NCI-H2171 (cell line): ENCODE results near the gene TTC39C.
A peak's percentile ranks its signal among the peaks of the same experiment; 100 is the strongest.

Experiments
- DNase-seq: peaks from one replicate; lab custom pipeline; 2025; lab: John Stamatoyannopoulos, UW

TTC39C gene

GRCh38 chr18:24086082-24086481 lies 71.5 kb downstream of the TTC39C start:
- DNase-seq: no peak

GRCh38 chr18:24089076-24089475 lies 74.5 kb downstream of the TTC39C start:
- DNase-seq: no peak

- no peak for DNase-seq
Measured at GRCh38 chr18:24089515-24090337, 75.2 kb downstream of the TTC39C start.

GRCh38 chr18:24090876-24091275 lies 76.3 kb downstream of the TTC39C start:
- no peak for DNase-seq

GRCh38 chr18:24094561-24094960 lies 80.0 kb downstream of the TTC39C start:
- DNase-seq: no peak

- DNase-seq: no peak
Measured at GRCh38 chr18:24095976-24096375, 81.4 kb downstream of the TTC39C start.

GRCh38 chr18:24103320-24104021 lies 88.9 kb downstream of the TTC39C start:
- no peak for DNase-seq

GRCh38 chr18:24104486-24104885 lies 89.9 kb downstream of the TTC39C start:
- DNase-seq: no peak

- DNase-seq: no peak
Measured at GRCh38 chr18:24108641-24109040, 94.1 kb downstream of the TTC39C start.

GRCh38 chr18:24111936-24112335 lies 97.4 kb downstream of the TTC39C start:
- DNase-seq: no peak

GRCh38 chr18:24112464-24112863 lies 97.9 kb downstream of the TTC39C start:
- no peak for DNase-seq

- no peak for DNase-seq
Measured at GRCh38 chr18:24112874-24113615, 98.5 kb downstream of the TTC39C start.

GRCh38 chr18:24114924-24115549 lies 100.5 kb downstream of the TTC39C start:
- no peak for DNase-seq

- DNase-seq: no peak
Measured at GRCh38 chr18:24115628-24116027, 101.1 kb downstream of the TTC39C start.

- peak; percentile 69 for DNase-seq
Measured at GRCh38 chr18:24118750-24119577, 104.4 kb downstream of the TTC39C start.

- no peak for DNase-seq
Measured at GRCh38 chr18:24120676-24121075, 106.1 kb downstream of the TTC39C start.

- no peak for DNase-seq
Measured at GRCh38 chr18:24121625-24122024, 107.1 kb downstream of the TTC39C start.

GRCh38 chr18:24126155-24126961 lies 111.8 kb downstream of the TTC39C start:
- DNase-seq: peak; percentile 6

- DNase-seq: no peak
Measured at GRCh38 chr18:24127735-24128134, 113.2 kb downstream of the TTC39C start.

GRCh38 chr18:24128700-24129099 lies 114.1 kb downstream of the TTC39C start:
- no peak for DNase-seq
